ENCODE measurements around the gene MBTPS2.

The MBTPS2 gene

GRCh38 chrX:21831496-21831895, 7.9 kb upstream of the MBTPS2 start:
- Histone ChIP-seq H3K27ac (ENCODE audit: extremely low read depth, low read depth, low read length) (no peak overlapping the region), H3K4me3 (ENCODE audit: low read depth, low read length) (no peak overlapping the region), H3K36me3 (ENCODE audit: control insufficient read depth in 2 of 2, insufficient read depth in 1 of 2, low read length in 2 of 2) (no peaks in the 10 kb centered on the region), H3K9me3 (ENCODE audit: control insufficient read depth, insufficient read depth, low read depth, low read length) (no peaks in the 10 kb centered on the region), H3K4me1 (ENCODE audit: control insufficient read depth, insufficient read depth, low read length) (no peaks in the 10 kb centered on the region)
- POLR2A ChIA-PET = no interaction called here
- TF ChIP-seq TCF7L2 (IDR thresholded peaks at IDR 0.05; ENCODE audit: borderline replicate concordance, low read depth, low read length) (no peak), ZNF19 (tag by site-specific recombination; IDR thresholded peaks at IDR 0.05; ENCODE audit: low read depth) (no peak), ZNF350 (tag by site-specific recombination; IDR thresholded peaks at IDR 0.05) (no peak), PATZ1 (tag by site-specific recombination; IDR thresholded peaks at IDR 0.05) (no peak), ZNF510 (tag by site-specific recombination; IDR thresholded peaks at IDR 0.05; ENCODE audit: insufficient replicate concordance) (no peak), ZNF488 (tag by site-specific recombination; IDR thresholded peaks at IDR 0.05) (no peak), ZNF146 (tag by site-specific recombination; IDR thresholded peaks at IDR 0.05) (no peak), ZNF580 (tag by site-specific recombination; IDR thresholded peaks at IDR 0.05) (no peak)
- CTCF ChIA-PET = no interaction called here

- H3K36me3 ChIP-seq (ENCODE audit: control insufficient read depth in 2 of 2, insufficient read depth in 1 of 2, low read length in 2 of 2) = no peaks in the 10 kb centered on the region
- no peak overlapping the region for H3K4me3 ChIP-seq (ENCODE audit: low read depth, low read length)
- no peak overlapping the region for H3K27ac ChIP-seq (ENCODE audit: extremely low read depth, low read depth, low read length)
- 0 out of 2 replicates have a peak, but pooled peaks have one; percentile 11 for TF ChIP-seq ZNF335 (tag by site-specific recombination; conservative IDR thresholded peaks at IDR 0.05)
- no peak for TF ChIP-seq HOXD13 (CRISPR knock-in tag; IDR thresholded peaks at IDR 0.05; ENCODE audit: borderline replicate concordance)
- ChIA-PET POLR2A (no interaction called here), CTCF (interaction anchor here (0.7 kb wide), 1 partner anchor 111 kb away, joined by 3 read pairs; no protein-coding TSS in a partner anchor)
- no peaks in the 10 kb centered on the region for H3K4me1 ChIP-seq (ENCODE audit: control insufficient read depth, insufficient read depth, low read length)
- no peaks in the 10 kb centered on the region for H3K9me3 ChIP-seq (ENCODE audit: control insufficient read depth, insufficient read depth, low read depth, low read length)
Observed at GRCh38 chrX:21837056-21837455, 2.4 kb upstream of the MBTPS2 start.

GRCh38 chrX:21838937-21839333, 482 bp upstream of the MBTPS2 start:
- ChIA-PET POLR2A (interaction anchor here (0.6 to 1.4 kb wide), 4 partner anchors 22 to 93 kb away, joined by 3 read pairs; no protein-coding TSS in a partner anchor), CTCF (interaction anchor here (0.6 to 1.4 kb wide), 6 partner anchors 81 to 1310 kb away, joined by 3 to 4 read pairs (median 3); partner anchors contain the start of gene SMPX)
- Histone ChIP-seq H3K9me3 (ENCODE audit: control insufficient read depth, insufficient read depth, low read depth, low read length) (no peaks in the 10 kb centered on the region), H3K4me1 (ENCODE audit: control insufficient read depth, insufficient read depth, low read length) (no peaks in the 10 kb centered on the region), H3K4me3 (ENCODE audit: low read depth, low read length) (peak overlapping the region; percentile 84), H3K27ac (ENCODE audit: extremely low read depth, low read depth, low read length) (no peak overlapping the region), H3K36me3 (ENCODE audit: control insufficient read depth in 2 of 2, insufficient read depth in 1 of 2, low read length in 2 of 2) (peaks cover 5 to 6% of the 10 kb centered on the region in 2 experiments; a peak in 2 of 3 replicates)
- TF ChIP-seq BCL11A (tag by site-specific recombination; IDR thresholded peaks at IDR 0.05; ENCODE audit: low read depth) = no peak

- ChIA-PET CTCF (interaction anchor here (0.9 to 1.2 kb wide), 2 partner anchors 140 to 146 kb away, joined by 3 to 4 read pairs; no protein-coding TSS in a partner anchor), POLR2A (interaction anchor here (1.2 kb wide), 1 partner anchor 11 kb away, joined by 3 read pairs; no protein-coding TSS in a partner anchor)
- H3K36me3 ChIP-seq (ENCODE audit: control insufficient read depth in 2 of 2, insufficient read depth in 1 of 2, low read length in 2 of 2) = peaks cover 15 to 19% of the 10 kb centered on the region in 2 experiments; a peak in 2 of 3 replicates
- no peaks in the 10 kb centered on the region for H3K9me3 ChIP-seq (ENCODE audit: control insufficient read depth, insufficient read depth, low read depth, low read length)
- H3K4me3 ChIP-seq (ENCODE audit: low read depth, low read length) = peak overlapping the region; percentile 84
- no peak for TF ChIP-seq ZNF600 (tag by site-specific recombination; IDR thresholded peaks at IDR 0.05)
- no peak for TF ChIP-seq ZBTB1 (tag by site-specific recombination; IDR thresholded peaks at IDR 0.05)
- no peak for TF ChIP-seq ZXDB (tag by site-specific recombination; IDR thresholded peaks at IDR 0.05)
- TF ChIP-seq ZNF148 (tag by site-specific recombination; IDR thresholded peaks at IDR 0.05; ENCODE audit: borderline replicate concordance) = no peak
- H3K4me1 ChIP-seq (ENCODE audit: control insufficient read depth, insufficient read depth, low read length) = no peaks in the 10 kb centered on the region
- peak overlapping the region; percentile 71; the same call in 1 of the 2 replicates for H3K27ac ChIP-seq (ENCODE audit: extremely low read depth, low read depth, low read length)
Observed at GRCh38 chrX:21840193-21840545, 752 bp downstream of the MBTPS2 start.
